ENCODE data around the gene ARHGAP24. TPM values are rescaled to one million over a fixed set of nuclear protein-coding genes. Genes with fewer than 3 reads are reported as not detected.

Gene ARHGAP24
- total and polyA plus RNA-seq, 9 donors: 6.6 to 16.7 (median 10.0) TPM

DNA sequence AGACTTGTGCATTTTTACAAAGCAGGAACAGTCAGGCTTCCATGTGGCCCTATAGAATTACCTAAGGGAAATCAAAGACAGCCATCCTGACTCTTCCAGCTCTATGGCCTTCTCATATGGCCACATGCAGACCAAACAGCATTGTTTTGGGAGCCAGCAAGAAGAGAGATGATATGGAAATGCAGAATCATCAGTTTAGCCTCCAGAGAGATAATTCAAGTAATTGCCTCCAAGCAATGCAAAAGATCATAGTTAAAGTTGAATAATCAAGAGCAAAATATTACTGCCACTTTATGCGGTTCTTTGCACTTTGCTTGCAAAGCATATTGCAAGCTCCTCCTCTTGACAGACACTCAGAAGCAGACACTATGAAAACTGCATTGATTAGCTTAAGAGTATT lies 207.4 kb downstream of the ARHGAP24 start:
- Histone ChIP-seq H3K27ac (no peak overlapping the region), H3K27me3 (no peaks in the 10 kb centered on the region), H3K9me3 (no peaks in the 10 kb centered on the region), H3K4me1 (ENCODE audit: insufficient read depth) (no peaks in the 10 kb centered on the region), H3K36me3 (no peaks in the 10 kb centered on the region), H3K4me3 (no peak overlapping the region)
- 86 to 100% (median 91%) methylated on average over 1 of the region's 1 CpG for WGBS, 3 donors
- no peak for DNase-seq
- TF ChIP-seq, protein P1, sequence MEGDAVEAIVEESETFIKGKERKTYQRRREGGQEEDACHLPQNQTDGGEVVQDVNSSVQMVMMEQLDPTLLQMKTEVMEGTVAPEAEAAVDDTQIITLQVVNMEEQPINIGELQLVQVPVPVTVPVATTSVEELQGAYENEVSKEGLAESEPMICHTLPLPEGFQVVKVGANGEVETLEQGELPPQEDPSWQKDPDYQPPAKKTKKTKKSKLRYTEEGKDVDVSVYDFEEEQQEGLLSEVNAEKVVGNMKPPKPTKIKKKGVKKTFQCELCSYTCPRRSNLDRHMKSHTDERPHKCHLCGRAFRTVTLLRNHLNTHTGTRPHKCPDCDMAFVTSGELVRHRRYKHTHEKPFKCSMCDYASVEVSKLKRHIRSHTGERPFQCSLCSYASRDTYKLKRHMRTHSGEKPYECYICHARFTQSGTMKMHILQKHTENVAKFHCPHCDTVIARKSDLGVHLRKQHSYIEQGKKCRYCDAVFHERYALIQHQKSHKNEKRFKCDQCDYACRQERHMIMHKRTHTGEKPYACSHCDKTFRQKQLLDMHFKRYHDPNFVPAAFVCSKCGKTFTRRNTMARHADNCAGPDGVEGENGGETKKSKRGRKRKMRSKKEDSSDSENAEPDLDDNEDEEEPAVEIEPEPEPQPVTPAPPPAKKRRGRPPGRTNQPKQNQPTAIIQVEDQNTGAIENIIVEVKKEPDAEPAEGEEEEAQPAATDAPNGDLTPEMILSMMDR (IDR thresholded peaks at IDR 0.05): no peak
- TF ChIP-seq EP300 (IDR thresholded peaks at IDR 0.05) (no peak), POLR2A (IDR thresholded peaks at IDR 0.05) (no peak)
- intact Hi-C loops (cut with DNase I): no loop called here

DNA sequence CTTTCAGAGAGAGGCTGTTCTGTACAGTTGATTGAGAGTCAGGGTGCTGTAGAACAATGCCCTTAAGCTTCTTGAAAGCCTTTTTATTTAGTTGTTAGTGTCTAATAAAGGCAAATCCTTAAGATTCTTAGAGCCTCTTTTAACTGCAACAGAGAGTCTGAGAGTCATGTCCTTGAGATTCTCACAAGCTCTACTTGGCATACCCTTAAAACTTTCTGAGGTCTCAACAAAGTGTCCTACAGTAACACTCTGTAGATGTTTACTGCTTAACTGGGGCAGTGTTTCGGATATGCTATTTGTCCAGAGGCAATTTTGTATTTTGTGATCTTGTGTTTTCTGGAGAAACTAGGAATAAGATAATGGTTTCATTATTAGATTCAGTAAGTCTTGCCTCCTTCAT lies 209.7 kb downstream of the ARHGAP24 start:
- TF ChIP-seq EP300 (IDR thresholded peaks at IDR 0.05) (no peak), POLR2A (IDR thresholded peaks at IDR 0.05) (no peak)
- TF ChIP-seq, protein P1 (IDR thresholded peaks at IDR 0.05): no peak
- 66 to 87% (median 68%) methylated on average over 1 of the region's 1 CpG for WGBS, 3 donors
- Histone ChIP-seq H3K27me3 (no peaks in the 10 kb centered on the region), H3K27ac (no peak overlapping the region), H3K4me1 (ENCODE audit: insufficient read depth) (no peaks in the 10 kb centered on the region), H3K36me3 (no peaks in the 10 kb centered on the region), H3K9me3 (no peaks in the 10 kb centered on the region), H3K4me3 (no peak overlapping the region)
- intact Hi-C loops (cut with DNase I): no loop called here
- no peak for DNase-seq

- TF ChIP-seq, protein P1 (IDR thresholded peaks at IDR 0.05): no peak
- TF ChIP-seq POLR2A (IDR thresholded peaks at IDR 0.05) (no peak), EP300 (IDR thresholded peaks at IDR 0.05) (no peak)
- WGBS, 3 donors: 83 to 93% (median 89%) methylated on average over 4 of the region's 4 CpGs
Measured at GRCh38 chr4:85686398-85686797, 211.4 kb downstream of the ARHGAP24 start.

GRCh38 chr4:85688055-85688740 lies 213.2 kb downstream of the ARHGAP24 start:
- no peak overlapping the region for H3K27ac ChIP-seq
- H3K4me1 ChIP-seq (ENCODE audit: insufficient read depth): no peaks in the 10 kb centered on the region
- WGBS, 3 donors: 84 to 94% (median 90%) methylated on average over 6 of the region's 6 CpGs
- DNase-seq: no peak
- no peaks in the 10 kb centered on the region for H3K27me3 ChIP-seq
- H3K36me3 ChIP-seq: no peaks in the 10 kb centered on the region
- no peak overlapping the region for H3K4me3 ChIP-seq
- intact Hi-C loops (cut with DNase I): no loop called here
- no peaks in the 10 kb centered on the region for H3K9me3 ChIP-seq
- no peak for TF ChIP-seq POLR2A (IDR thresholded peaks at IDR 0.05)
- TF ChIP-seq, protein P1 (IDR thresholded peaks at IDR 0.05): no peak
- TF ChIP-seq EP300 (IDR thresholded peaks at IDR 0.05): no peak

More at GRCh38 chr4:85686398-85686797, 211.4 kb downstream of the ARHGAP24 start:
- H3K27me3 ChIP-seq: no peaks in the 10 kb centered on the region
- H3K9me3 ChIP-seq: no peaks in the 10 kb centered on the region
- H3K4me3 ChIP-seq: no peak overlapping the region
- no peaks in the 10 kb centered on the region for H3K4me1 ChIP-seq (ENCODE audit: insufficient read depth)
- DNase-seq: no peak
- intact Hi-C loops (cut with DNase I): no loop called here
- H3K36me3 ChIP-seq: no peaks in the 10 kb centered on the region
- no peak overlapping the region for H3K27ac ChIP-seq

Data from ovary (tissue), 9 donors.